ENCODE results near the gene NTRK2. TPM values are rescaled to one million over a fixed set of nuclear protein-coding genes. Genes with fewer than 3 reads are reported as not detected.

The NTRK2 gene
- total RNA-seq, result 1 to 10 TPM; 1.1 to 7.3 (median 1.5) TPM

GRCh38 chr9:84669288-84670137 is at the start of gene NTRK2:
TSS of gene NTRK2 (plus strand) at chr9:84669729. CDS start at chr9:84670749, 1,020 bp downstream.
- intact Hi-C loops (cut with DNase I; ENCODE audit: low total_unique reads), result no loop called here
- peaks cover 22 to 36% (median 26%) of the 10 kb centered on the region in 3 donors for H3K27me3 ChIP-seq
- TF ChIP-seq CTCF (IDR thresholded peaks at IDR 0.05 in 4 of 5, conservative IDR thresholded peaks at IDR 0.05 in 1 of 5), result no peak
- no peak for TF ChIP-seq POLR2A (IDR thresholded peaks at IDR 0.05)
- no peak for DNase-seq
- peak within 1 kb of the TSS; percentile 47 to 61 (median 52) for H3K4me3 ChIP-seq
- no peaks in the 10 kb centered on the region for H3K36me3 ChIP-seq
- H3K4me1 ChIP-seq, result peaks cover 0 to 18% of the 10 kb centered on the region in 2 donors
- in situ Hi-C loops (cut with MboI; ENCODE audit: low sequenced_read_pairs in 4 of 4), result no loop called here
- no peaks in the 10 kb centered on the region for H3K9me3 ChIP-seq
- H3K27ac ChIP-seq, result peak within 1 kb of the TSS in 3 of 4 donors; percentile 20 to 57 (median 37)
- no peak for ATAC-seq

GRCh38 chr9:84620338-84620737 is 49.2 kb upstream of the NTRK2 start:
- no peak for ATAC-seq
- DNase-seq, result no peak
- Histone ChIP-seq H3K4me3 (no peak overlapping the region), H3K9me3 (no peaks in the 10 kb centered on the region), H3K27me3 (no peaks in the 10 kb centered on the region), H3K36me3 (no peaks in the 10 kb centered on the region), H3K27ac (no peak overlapping the region), H3K4me1 (no peaks in the 10 kb centered on the region)
- intact Hi-C loops (cut with DNase I; ENCODE audit: low total_unique reads) (no loop called here), in situ Hi-C loops (cut with MboI; ENCODE audit: low sequenced_read_pairs in 4 of 4) (no loop called here)
- TF ChIP-seq CTCF (IDR thresholded peaks at IDR 0.05 in 4 of 5, conservative IDR thresholded peaks at IDR 0.05 in 1 of 5) (no peak), POLR2A (IDR thresholded peaks at IDR 0.05) (no peak)

- DNase-seq (no peak), ATAC-seq (no peak)
- in situ Hi-C loops (cut with MboI; ENCODE audit: low sequenced_read_pairs in 4 of 4), result no loop called here
These were observed 47.7 kb upstream of the NTRK2 start for GRCh38 chr9:84621811-84622210.

GRCh38 chr9:84622981-84623380 is 46.5 kb upstream of the NTRK2 start:
- Histone ChIP-seq H3K27me3 (no peaks in the 10 kb centered on the region), H3K9me3 (no peaks in the 10 kb centered on the region), H3K4me3 (no peak overlapping the region), H3K36me3 (no peaks in the 10 kb centered on the region), H3K27ac (no peak overlapping the region), H3K4me1 (no peaks in the 10 kb centered on the region)
- ATAC-seq (no peak), DNase-seq (no peak)
- TF ChIP-seq POLR2A (IDR thresholded peaks at IDR 0.05) (no peak), CTCF (IDR thresholded peaks at IDR 0.05 in 4 of 5, conservative IDR thresholded peaks at IDR 0.05 in 1 of 5) (no peak)
- in situ Hi-C loops (cut with MboI; ENCODE audit: low sequenced_read_pairs in 4 of 4), result no loop called here
- intact Hi-C loops (cut with DNase I; ENCODE audit: low total_unique reads), result no loop called here

More at GRCh38 chr9:84621811-84622210, 47.7 kb upstream of the NTRK2 start:
- intact Hi-C loops (cut with DNase I; ENCODE audit: low total_unique reads), result no loop called here
- H3K9me3 ChIP-seq, result no peaks in the 10 kb centered on the region
- no peak overlapping the region for H3K4me3 ChIP-seq
- H3K36me3 ChIP-seq, result no peaks in the 10 kb centered on the region
- H3K27ac ChIP-seq, result no peak overlapping the region
- no peaks in the 10 kb centered on the region for H3K27me3 ChIP-seq
- TF ChIP-seq POLR2A (IDR thresholded peaks at IDR 0.05), result no peak
- TF ChIP-seq CTCF (IDR thresholded peaks at IDR 0.05 in 4 of 5, conservative IDR thresholded peaks at IDR 0.05 in 1 of 5), result no peak
- no peaks in the 10 kb centered on the region for H3K4me1 ChIP-seq
